HG02588 (cell line): ENCODE measurements around the gene KRT8.

Experiments used
- ATAC-seq: cut with Tn5 transposase; IDR thresholded peaks from one replicate; pipeline ENCODE4 v1.9.1; 2021; ENCODE audit warnings: mild to moderate bottlenecking, moderate library complexity; ENCODE audit not compliant: unreplicated experiment

The KRT8 gene

DNA sequence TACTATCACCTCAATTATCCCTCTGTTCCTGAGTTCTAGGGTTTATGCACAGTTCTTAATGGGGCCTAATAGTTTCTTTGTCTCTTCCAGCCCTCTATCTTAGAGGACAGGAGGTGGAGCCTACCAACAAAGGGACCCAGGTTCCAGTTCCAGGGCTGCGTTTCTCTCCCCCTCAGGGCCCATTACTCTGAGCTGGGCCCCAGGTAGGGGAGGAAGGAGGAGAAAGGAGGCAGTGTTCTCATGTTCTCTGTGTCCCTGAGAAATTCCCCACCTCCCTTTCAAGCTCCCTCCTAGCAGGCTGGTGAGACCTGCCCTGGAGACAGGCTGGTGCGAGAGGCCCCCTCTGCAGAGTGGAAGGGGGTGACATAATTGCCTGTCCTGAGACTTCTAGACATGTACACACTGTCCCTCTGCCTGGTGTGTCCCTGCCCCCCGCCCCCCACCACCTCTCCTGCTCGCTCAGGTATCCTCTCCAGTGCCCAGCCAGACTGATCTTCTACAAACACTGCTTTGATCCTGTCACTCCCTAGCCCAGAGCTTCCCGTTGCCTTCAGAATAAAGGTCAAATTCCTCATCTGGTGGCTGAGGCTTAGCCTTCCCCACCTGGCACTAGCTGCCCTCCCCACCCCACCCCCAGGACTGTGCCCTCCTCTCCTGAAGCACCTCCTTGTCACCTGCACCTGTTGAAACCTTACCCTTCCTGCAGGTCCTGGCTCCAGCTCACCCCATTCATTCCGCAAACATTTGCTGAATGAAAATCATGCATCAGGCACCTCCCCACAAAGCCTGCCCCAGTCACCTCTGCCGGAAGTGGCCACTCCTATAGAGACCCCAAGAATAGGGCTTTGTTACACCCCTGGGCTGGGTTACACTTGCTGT, 21.1 kb upstream of the KRT8 start:
- no peak for ATAC-seq

DNA sequence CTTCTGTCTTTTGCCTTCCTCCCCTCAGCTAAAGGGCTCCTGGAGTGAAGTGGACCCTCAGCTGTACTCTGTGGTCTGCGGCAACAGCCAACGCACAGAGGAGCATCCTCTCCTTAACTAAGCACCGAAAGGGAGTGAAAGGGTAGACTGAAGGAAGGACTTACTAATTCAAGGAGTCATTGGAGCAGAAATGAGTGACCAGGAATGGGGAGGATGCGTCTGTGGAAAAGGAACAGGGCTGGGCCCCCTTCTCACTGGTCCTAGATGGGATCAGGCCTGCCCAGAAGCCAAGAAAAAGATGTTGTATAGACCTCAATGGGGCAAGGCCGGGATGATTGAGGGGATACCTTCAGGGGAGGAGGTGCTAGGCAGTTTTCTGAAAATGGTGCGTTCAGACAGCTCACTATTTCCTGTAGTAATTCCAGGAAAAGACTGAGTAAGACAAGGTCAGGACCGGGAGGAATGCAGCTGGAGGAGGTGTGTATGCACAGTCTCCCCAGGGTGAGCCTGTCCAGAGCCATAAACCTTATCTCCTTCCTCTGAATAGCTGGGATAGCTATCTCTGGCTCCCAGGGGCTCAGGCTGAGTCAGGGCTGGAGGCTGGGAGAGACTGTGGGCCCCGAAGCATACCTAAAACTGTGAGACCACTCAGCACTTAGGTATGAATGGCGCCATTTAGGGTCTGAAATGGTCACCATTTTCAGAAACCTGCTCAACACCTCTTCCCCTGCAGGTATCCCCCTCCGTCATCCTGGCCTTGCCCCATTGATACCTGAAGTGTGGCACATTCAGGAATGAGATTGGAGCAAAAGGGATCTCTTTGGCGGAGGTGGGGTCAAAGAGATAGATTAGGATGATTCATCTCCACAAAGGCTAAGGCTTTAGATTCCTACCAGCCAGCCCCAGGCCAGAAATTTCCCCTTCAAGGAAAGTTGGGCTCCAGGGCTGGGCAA, 20.2 kb upstream of the KRT8 start:
- ATAC-seq: no peak

DNA sequence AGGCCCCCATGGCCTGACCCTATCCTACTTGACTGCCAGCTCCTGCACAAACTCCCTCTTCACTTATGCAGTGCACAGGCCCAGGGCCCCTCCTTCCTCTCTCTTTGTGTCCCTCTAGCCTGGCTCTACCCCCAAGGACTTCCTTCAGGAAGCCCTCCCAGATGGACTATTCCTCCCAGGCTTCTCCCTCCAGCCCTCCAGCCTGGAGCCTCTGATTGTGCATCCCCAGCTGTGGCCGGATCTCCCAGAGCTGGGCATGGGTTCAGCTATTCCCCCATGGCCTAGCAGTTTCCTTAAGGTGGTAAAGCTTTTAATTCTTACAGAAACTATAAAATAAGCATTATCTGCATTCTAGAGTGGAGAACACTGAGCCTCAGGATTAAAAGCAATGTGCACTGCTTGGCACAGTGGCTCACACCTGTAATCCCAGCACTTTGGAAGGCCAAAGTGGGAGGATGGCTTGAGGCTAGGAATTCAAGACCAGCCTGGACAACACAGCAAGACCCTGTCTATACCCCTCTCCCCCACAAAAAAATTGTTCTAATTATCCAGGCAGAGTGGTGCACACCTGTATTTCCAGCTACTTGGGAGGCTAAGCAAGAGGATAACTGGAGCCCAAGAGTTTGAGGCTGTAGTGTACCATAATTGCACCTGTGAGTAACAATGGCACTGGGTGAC, 16.8 kb upstream of the KRT8 start:
- no peak for ATAC-seq

DNA sequence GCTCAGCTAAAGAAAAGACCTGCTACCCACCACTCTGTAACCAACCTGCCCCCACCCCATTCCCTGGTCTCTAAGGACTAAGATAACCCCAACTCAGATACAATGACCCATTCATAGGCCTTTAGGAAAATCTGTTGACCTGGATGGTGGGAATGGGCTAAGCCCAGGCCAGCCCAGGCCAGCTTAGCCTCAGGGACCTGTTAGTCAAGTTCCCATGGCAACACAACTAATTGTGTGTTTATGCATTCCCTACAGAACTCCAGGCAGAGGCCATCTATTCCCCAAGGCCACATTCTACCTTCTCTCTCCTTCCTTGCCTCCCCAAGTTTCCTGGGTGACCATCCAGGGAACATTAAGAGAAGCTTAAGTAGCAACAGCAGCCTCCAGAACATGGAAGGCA, 16.1 kb upstream of the KRT8 start:
- no peak for ATAC-seq

DNA sequence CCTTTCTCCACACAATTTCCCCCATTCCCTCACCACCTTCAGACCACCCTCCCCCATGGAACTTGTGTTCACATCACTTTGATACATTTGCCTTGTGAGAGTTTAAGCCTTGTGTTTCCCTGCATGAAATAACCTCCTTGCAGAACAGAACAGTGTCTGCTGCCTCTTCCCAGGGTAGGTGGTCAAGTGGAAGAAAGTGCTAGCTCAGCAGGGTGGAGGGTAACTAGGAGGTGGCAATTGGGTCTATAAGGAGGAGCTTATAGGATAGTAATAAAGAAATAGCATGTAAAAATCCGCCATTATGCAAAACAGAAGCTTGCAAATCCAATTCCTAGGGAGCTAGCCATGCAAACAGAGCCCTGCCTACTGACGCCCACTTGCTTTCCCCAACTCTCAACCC, 13.9 kb upstream of the KRT8 start:
- no peak for ATAC-seq

DNA sequence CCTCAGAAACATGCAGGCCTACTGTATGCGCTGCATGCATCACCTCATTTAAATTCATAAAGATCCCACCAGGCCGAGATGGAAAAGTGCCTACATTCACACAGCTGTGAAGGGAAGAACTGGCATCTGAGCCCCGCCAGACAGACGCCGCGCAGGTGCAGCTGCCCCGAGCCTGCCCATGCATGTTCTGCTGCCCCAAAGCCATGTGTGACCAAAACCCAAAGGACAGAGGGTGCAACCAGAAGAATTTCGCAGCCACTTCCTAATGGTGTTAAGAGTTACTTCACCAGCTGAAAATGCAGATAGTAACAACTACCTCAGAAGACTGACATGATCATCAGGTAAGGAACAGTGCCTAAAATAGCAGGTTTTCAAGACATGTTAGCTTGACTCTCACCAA, 13.5 kb upstream of the KRT8 start:
- ATAC-seq: no peak

DNA sequence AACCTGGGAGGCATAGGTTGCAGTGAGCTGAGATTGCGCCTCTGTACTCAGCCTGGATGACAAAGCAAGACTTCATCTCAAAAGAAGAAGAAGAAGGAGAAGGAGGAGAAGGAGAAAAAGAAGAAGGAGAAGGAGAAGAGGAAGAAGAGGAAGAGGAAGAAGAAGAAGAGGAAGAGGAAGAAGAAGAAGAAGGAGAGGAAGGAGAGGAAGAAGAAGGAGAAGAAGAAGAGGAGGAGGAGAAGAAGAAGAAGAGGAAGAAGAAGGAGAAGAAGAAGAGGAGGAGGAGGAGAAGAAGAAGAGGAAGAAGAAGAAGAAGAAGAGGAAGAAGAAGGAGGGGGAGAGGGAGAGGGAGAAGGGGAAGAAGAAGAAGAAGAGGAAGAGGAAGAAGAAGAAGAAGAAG, 12.9 kb upstream of the KRT8 start:
- ATAC-seq: no peak

DNA sequence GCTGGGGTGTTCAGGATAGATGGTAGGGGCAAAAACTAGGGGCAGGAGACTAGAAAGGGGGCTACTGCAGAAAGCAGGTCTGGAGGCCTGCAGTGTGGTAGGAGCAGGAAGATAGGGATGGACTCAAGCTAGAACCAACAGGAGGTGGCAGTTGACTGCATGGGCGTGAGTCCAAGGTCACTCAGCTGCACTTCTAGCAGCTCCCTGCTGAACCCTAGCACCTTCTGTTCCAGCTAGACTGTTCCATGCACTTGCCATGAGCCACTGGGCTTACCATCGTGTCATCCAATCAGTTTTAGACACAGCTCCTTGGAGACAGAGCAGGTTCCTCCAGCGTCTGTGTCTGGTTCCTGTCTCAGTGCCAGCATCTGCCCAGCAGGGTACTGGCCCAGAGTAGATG, 11.3 kb upstream of the KRT8 start:
- ATAC-seq: no peak

DNA sequence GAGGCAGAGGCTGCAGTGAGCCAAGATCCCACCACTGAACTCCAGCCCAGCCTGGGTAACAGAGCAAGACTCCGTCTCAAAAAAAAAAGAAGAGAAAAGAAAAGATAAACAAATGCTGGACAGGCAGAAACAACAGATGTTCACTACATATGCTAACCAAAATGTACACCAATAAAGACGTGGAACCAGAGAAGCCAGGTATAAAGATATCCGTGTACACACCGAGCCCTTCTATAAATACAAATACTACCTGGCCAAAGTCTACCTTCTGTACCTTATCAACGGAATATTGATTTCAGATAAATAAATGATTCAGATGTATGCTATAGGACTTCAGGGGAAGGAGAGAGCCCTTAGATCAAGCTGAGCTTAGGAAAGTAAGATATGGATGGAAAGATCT, 10.8 kb upstream of the KRT8 start:
- no peak for ATAC-seq

DNA sequence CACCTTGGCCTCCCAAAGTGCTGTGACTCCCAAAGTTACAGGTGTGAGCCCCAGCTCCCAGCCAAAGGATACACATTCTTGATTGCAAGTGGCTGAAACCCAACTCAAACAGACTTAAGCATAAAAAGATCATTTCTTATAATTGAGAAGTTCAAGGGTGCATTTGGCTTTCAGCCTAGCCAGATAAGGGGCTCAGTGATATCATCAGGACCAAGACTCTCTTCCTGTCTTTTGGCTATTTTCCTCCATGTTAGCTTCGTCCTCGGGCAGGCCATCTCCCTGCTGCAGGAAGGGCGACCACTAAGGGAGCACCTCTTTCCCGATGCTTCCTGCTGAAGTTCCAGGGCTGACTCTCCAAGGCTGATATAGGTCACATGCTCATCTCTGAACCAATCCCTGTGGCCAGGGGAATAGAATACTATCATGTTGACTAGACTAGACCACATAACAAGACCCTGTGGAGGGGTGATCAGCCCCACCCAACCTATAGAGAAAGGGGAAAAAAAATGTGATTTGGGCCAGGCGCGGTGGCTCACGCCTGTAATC, 9.8 kb upstream of the KRT8 start:
- no peak for ATAC-seq

DNA sequence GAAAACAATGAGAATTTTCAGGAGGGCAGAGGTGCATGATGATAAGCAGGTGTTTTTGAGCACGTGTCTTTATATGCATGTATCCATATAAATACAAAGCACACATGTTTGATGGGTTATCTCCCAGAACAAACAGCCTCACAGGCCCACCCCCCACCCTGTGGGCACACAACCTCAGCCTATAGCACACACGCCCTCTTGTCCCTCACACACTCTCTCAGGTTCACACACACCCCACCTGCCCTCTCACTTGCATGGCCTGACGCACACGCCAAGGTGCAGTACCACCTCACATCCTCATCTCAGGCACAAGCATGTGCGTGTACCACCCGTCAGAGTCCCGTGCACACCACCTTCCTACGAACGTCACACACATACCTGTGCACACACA, 8.6 kb upstream of the KRT8 start:
- ATAC-seq: no peak

DNA sequence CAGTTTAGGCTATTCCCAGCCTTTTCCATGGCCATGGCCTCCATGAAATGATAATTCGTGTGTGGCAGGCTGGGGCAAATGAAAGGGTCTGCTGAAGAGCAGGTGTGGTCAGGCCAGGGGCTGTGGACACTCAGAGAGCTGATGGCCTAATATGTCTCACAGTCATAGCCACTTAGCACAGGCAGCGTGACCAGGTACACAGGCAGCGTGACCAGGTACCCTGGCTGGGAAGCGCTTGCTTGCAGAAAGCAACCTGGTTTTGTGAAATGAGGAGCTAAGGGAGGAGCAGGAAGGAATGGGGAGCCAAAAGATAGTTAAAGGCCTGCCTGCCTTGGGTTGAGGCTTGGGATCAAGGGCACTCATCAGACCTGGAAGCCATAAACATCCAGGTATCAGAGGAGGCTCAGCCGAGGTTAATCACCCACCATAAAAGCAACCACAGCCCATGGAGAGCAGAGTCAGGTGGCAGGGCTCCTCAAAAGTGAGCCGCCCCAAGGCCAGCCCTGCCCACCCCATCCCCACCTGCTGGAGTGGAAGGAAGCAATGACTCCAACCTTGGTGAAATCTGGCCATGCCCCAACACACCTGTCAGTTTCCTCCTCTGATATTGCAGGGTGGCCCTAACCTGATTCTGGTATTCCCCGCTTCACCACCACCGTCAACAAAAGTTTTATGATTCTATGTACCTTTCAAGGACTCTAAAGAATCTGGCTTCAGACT, 8.0 kb upstream of the KRT8 start:
- no peak for ATAC-seq

DNA sequence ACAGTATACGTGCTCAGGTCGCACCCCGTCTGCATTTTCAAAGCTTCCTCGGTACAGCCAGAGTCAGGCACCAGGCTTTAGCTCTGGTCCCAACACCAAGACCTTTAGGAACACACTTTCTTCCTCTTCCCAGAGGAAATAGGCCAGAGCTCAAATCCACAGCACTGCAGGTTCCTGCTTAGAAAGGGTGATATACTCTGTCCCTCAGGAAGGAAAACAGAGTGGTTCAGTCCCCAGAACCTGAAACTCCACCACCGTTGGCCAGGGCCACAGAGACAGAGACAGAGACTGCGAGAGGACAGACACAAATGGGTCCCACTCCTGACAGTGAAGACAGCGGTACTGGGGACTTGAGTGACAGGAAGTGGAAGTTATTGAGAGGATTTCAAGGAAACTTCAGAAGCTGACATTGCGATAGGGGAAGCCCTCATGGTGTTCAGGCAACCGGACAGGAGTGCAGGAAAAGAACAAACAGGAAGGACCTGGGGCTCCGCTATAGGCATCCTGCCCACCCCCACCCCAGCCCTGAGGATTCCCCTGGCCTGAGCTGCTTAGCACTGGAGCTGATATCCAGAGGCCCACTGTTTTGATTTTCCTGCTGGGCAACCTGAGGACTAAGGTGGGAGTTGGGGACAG, 5.5 kb upstream of the KRT8 start:
- no peak for ATAC-seq

DNA sequence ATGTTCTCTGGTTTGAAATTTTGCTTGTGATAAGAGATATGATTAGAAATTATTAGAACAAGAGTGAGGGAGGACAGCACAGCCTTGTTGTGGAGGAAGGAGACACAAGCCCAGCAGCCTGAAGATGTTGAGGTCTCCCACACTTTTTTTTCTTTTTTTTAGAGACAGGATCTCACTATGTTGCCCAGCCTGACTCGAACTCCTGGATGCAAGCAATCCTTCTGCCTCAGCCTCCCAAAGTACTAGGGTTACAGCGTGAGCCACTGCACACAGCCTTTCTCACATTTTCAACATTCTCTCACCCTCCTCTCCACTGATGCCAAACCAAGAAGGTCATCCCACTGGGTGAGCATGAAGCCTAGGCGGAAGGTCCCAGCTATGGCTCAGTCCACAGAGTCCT, 4.9 kb upstream of the KRT8 start:
- ATAC-seq: no peak

DNA sequence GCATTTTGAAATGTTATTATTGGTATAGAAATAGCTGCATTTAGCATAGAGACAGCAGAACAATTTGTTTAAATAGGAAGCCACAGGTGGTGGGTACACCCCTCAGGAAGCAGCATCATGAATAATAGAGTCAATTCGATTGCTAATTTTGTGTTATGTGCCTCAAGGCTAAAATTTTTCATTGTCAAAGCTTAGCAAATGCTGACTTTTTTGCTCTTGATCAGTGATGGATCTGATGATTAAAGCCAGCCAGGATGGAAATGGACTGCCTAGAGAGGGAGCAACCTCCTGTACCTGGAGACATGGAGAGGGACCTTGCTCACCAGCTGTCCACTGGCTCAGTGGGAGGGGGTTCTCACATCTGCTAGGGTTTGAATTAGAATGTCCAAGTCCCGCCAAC, 4.5 kb upstream of the KRT8 start:
- ATAC-seq: no peak

DNA sequence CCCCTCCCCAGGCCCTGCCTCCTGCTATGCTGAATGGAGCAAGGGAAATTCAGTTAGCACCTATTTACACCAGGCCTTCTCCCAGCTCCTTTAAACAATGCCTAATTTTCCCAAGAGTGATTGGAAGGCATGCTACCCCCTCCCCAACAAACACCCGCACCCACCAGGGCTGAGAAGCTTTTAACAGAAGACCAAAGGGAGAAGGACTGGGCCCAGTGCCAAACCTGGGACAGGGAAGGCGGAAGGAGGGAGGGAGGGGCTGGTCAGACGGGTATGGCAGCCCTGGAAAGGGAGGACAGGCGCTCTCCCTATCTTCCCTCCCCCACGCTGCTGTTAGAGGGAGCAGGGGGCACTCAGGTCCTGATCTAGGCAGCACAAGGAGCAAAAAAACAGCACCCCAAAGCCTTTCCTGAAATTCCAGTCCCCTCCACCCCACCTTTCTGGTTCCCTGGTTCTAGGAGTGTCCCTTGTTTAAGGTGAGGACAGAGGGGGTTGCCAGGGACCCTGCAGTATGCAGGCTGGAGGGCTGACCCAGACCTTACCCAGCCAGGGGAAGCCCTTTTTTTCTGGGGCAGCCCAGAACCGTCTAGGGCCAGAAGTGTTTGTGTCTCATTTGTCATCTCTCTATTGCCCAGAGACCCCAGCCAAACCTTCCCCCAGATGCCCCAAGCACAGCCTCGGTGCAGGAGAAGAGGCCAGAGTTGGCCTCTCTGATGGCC, 2.4 kb upstream of the KRT8 start:
- no peak for ATAC-seq

DNA sequence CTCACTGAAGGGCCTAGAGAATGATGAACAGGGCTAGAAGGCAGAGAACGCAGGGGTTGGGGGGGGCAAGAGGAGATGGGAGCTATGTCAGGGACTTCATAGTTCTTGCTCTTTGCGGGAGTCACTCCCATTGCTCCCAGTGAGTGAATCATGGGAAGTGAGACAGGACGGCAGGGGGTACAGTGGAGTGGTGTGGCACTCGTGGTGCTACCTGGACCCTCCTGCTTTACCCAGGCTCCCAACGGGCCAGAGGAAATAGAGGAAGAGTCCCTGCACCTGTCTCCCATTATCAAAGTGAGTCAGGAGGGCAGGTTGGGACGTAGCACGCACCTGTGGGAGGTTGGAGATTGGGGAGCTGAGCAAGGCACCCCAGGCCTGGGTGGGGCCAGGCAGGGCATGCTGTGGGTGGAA, 1.3 kb upstream of the KRT8 start:
- ATAC-seq: no peak

DNA sequence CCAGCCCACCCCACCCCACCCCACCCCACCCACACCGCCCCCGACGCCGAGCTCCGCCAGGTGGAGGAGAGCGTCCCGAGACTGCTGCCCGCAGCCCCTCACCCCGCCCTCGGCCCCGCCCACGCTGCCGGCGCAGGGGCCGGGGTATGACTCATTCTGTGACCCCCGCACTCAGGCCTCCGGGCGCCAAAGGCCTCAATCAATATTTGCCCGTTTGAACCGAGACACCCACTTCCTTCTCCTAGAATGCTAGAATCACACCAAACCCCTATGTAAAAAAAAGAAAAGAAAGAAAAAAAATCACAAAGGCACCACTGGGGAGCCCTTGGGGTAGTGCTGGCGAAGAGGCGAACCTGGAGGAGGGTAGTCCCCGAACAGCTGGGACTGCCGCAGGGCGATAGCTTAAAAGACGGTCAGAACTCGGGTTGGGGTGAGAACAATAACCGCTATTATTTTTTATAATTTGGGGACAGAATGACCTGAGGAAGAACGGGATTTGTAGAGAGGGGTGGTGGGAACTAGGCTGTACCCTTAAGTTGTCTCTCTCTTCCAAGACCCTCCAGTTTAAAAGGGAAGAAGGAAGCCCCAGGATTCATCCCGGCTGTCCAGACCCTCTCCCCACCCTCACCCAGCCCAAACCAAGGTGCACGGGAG, 894 bp downstream of the KRT8 start:
- ATAC-seq: no peak

DNA sequence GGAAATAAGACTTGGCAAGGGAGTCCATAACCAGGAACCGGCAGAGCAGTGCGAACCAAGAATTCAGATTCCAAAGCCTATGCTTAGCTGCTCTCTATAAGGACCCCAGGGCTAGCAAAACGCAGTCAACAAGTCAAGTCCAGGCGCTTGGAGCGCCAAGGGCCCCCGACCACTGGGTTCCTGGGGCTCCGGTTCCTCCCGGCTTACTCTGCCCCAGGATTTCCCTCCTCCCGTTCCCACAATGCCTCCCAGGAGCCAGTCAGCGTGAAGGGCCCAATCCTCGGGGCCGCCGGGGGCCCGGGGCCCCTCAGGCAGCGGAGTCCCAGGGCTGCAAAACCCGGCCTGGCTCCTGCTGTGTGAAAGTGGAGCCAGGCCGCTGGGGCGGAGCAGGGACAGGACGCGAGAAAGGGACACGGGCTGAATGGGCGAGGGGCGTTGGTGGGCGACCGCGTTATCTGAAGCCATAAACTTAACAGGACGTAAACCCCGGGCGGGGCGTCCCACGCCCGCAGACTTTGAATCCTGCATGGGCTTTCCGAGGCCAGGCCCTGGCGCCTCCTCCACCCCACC, 1.5 kb downstream of the KRT8 start:
- ATAC-seq: no peak
